Activated CD8-positive, alpha-beta memory T cell treated with anti-CD3 and anti-CD28 coated beads, Interleukin-2, amount 50 U/mL, for 4 hours (primary cell): ENCODE data around the gene ANKRD28.

Experiments
- DNase-seq: peaks from one replicate; pipeline ENCODE4 v3.0.0-alpha.2; 2020

Gene ANKRD28

DNA sequence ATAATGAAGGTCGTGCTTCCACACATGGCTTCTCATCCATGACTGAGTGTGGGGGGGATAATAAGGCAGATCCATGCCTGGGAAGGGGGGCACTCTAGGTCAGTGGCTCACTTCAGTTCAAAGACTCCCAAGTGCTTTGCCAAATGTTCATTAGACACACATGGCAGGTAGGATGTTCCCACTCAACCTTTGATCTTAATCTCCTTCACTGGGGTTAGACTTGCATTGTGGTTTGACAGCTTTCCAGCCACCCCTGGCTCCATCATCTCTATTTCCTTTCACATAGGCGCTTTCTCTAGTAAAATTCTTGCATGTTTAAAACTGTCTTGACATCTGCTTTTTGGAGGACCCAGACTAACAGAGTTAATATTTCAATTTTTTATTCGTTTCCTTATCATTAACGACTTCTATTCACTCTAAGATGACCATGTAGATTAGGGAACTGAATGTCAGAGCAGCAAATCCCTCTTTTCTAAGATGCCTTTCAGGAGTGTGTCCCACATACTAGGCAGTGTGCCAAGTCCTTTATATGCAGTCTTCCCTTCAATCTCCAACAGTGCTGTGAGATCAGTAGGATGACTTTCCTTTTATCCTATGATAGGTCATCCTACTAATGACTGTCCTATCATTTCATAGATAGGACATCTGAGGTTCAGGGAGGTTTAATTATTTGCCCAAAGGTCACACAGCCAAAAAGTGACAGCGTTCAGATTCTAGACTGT lies 138.4 kb downstream of the ANKRD28 start:
- no peak for DNase-seq

- DNase-seq, result no peak
Measured at GRCh38 chr3:15657016-15657415, 140.8 kb downstream of the ANKRD28 start.

GRCh38 chr3:15656342-15656741 lies 141.4 kb downstream of the ANKRD28 start:
- DNase-seq, result no peak

DNA sequence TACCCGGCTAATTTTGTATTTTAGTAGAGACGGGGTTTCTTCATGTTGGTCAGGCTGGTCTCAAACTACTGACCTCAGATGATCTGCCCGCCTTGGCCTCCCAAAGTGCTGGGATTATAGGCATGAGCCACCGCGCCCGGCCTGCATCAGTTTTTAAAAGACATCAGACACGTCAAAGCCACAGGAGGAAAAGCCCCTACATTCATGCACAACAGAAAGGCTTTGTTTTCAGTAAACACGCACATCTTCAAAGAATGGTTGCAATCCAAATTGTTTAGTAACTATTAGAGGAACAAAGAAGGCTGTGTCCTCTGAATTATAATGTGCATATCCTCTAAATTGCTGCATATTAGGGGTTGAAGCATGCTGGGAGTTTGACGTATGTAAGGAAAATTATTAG lies 142.9 kb downstream of the ANKRD28 start:
- no peak for DNase-seq

DNA sequence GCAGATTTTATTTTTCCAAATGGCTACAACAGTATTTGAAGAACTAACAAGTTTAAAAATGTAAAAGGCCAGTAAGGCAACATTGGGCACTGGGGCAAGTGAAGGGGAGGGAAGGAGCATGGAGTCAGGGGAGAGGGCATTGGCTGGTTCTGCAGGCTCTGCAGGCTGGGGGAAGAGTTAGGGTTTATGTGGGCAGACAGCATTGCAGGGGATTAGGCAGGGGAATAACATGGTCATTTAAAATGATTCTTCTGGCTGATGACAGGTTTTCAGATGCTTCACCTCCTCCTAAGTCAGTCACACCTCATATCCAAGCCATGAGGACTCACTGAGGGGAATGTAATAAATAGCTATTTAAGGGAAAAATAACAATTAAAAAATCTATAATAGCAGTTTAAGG lies 143.7 kb downstream of the ANKRD28 start:
- no peak for DNase-seq

GRCh38 chr3:15653321-15653720 lies 144.5 kb downstream of the ANKRD28 start:
- DNase-seq, result no peak

DNA sequence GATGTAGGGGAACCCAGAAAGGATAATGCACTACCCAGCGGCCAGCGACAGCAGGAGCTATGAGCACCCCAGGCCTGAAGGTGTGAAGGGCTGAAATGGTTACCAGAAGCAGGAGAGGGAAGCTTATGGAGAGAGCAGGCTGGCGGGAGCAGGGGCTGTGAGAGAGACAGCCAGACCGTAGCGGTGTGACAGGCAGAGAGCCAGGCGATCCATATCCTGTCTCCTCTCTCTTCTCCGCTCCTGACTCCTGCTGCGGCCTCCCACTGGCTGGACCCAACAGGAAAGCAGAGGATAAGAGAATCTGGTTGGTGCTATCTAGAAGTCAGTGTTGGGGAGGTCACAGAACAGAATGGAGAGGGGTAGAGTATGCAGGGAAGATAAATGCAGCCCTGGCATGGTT lies 146.4 kb downstream of the ANKRD28 start:
- DNase-seq, result no peak

- no peak for DNase-seq
Measured at GRCh38 chr3:15649858-15650257, 147.9 kb downstream of the ANKRD28 start.

GRCh38 chr3:15649341-15649740 lies 148.4 kb downstream of the ANKRD28 start:
- no peak for DNase-seq

DNA sequence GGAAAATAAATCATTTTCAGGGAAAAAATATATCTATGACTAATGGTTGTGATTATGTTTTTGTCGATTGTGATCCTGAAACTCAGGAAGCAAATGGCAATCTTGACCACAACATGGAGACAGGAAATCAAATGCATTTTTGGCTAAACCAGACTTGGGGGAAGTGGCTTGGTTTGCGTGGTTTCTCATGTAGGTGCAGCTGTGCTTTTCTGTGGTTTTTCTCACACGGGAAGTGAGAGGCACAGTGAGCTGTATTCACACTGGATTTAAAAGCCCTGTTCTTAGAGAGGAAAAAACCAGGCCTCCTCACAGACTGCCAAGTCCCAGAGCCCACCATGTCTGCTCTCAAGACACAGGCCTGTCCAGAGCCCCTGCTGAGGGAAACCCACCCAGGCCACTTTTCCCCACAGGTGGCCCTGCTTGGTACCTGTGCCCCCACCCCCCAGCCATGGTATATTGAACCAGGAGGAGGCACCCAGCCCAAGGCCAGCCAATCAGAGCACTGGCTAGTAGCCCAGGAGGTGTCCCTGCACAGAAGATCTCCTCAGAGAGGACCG lies 150.1 kb downstream of the ANKRD28 start:
- peak; percentile 27 for DNase-seq

DNA sequence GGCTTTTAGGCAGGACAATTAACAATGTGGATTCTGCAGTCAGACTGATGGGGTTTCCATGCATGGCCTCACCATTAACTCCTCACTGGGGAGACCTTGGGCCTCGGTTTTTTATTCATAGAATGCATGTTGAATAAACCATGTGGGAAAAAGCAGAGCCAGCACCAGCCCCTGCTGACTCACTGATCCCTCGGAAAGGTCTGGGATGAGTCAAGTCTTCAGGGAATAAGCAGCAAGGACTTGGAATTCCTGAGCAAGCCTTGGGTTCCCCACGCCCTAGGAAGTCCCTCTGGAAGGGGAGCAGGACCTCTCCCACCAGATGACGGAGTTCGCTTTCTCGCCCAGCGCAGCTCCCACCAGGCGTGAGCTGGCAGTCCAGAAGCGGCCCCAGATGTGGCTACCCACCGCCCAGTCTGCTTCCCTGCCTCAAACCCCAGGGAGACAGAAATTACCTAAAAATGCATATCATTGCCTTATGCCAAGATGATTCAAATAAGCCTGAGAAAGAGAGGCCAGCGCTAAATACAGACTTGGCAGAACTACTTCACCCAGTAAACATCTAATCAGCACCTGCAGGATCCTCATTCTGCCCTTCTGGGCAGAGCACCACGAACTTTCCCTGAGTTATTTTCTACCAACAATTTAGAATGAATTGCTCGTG lies 150.8 kb downstream of the ANKRD28 start:
- DNase-seq, result no peak

GRCh38 chr3:15645740-15646501 lies 151.9 kb downstream of the ANKRD28 start:
- no peak for DNase-seq

GRCh38 chr3:15645246-15645645 lies 152.5 kb downstream of the ANKRD28 start:
- DNase-seq, result no peak

DNA sequence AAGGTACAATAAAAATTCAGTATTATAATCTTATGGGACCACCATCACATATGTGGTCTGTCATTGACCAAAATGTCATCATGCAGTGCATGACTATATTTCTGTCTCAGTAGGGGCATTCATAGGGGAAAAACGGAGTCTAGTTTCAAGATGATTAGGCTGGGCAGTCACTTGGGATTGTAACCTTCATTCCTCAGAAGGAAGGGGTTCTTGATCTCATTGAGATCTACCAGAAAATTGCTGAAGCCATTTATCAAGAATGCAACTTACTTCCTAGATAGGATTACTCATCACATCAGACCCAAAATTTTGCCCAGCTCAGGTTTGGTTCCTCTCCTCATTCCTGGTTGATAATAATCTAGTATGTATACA lies 158.9 kb downstream of the ANKRD28 start:
- no peak for DNase-seq

- no peak for DNase-seq
Measured at GRCh38 chr3:15638193-15638890, 159.4 kb downstream of the ANKRD28 start.

DNA sequence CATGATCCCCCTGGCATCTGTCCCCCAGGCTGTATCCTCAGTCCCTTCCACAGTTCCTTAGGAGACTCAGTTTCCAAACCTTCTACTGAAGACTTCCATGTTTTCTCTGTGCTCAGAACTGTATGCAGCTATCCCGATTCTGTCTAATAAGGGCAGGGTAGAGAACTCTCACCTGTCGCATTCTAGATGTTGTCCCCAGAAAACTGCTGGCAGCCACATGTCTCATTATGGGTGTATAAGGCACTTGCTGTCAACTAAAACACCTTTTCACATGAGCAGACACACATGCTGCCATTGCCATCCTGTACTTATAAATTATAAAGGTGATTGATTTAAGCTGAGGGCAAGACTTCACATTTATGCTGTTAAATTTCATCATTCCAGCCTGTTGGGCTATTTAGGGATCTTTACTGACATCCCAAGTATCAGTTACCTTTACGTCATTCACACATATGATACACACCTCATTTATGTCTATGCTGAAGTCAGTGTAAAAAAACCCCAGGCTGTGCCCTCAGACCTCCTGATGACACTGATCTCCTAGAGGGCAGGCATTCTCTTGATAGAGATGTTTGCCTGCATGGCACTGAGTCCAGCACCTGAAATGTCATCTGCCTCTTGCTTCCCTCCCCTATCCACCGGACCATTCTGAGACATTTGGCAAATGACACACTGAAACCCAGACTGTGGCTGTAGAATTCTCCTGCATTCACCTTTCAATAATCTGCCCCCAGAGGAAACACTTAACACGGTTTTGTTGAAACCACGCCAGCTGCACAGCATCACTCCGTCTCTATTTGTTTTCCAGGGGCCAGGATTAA lies 160.4 kb downstream of the ANKRD28 start:
- DNase-seq, result no peak

- peak; percentile 21 for DNase-seq
Measured at GRCh38 chr3:15636028-15636709, 161.6 kb downstream of the ANKRD28 start.

GRCh38 chr3:15635121-15635661 lies 162.6 kb downstream of the ANKRD28 start:
- DNase-seq, result no peak

GRCh38 chr3:15634671-15635070 lies 163.1 kb downstream of the ANKRD28 start:
- DNase-seq, result no peak

GRCh38 chr3:15633766-15634598 lies 163.8 kb downstream of the ANKRD28 start:
- DNase-seq, result no peak
